T-helper 1 cell (primary cell): ENCODE data around the gene SAT1.

Source experiments
- DNase-seq, 5 donors: peaks; one replicate each; pipeline ENCODE4 v3.0.0-alpha.2; 2012 to 2020

Gene SAT1

DNA sequence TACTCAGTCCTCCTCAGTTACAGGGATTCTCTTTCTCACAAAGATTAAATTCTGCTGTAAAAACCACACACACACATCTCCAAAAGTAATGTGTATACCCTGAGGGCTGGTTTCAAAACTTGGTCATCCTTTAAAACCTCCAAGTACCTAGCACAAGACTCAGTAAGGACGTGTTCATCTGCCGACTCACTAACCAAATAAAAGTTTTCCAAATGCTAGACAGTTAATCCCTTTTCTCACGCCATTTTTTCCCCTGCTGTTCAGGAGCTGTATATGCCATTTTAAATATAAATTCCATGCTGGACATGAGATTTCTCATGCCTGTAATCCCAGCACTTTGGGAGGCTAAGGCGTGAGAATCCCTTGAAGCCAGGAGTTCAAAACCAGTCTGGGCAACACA lies 3.9 kb upstream of the SAT1 start:
- DNase-seq, result no peak

DNA sequence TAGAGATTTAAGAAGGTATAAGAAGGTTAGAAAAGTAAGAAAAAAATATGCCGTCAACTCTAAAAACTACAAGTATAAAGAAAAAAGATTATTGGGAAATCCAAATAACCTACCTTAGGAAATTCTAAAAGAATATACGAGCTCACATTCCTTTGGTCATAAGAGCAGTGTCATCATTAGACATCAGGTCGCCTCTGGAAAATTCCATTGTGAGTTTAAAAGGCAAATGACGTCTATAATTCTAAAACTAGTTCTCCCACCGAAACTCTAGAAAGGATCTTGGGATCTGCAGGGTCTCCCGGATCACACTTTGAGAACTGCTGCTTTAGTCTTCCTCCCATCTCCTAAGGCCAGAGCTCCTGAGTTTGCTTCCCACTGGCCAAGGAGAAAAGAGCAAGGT lies 518 bp upstream of the SAT1 start:
- DNase-seq, result no peak

DNA sequence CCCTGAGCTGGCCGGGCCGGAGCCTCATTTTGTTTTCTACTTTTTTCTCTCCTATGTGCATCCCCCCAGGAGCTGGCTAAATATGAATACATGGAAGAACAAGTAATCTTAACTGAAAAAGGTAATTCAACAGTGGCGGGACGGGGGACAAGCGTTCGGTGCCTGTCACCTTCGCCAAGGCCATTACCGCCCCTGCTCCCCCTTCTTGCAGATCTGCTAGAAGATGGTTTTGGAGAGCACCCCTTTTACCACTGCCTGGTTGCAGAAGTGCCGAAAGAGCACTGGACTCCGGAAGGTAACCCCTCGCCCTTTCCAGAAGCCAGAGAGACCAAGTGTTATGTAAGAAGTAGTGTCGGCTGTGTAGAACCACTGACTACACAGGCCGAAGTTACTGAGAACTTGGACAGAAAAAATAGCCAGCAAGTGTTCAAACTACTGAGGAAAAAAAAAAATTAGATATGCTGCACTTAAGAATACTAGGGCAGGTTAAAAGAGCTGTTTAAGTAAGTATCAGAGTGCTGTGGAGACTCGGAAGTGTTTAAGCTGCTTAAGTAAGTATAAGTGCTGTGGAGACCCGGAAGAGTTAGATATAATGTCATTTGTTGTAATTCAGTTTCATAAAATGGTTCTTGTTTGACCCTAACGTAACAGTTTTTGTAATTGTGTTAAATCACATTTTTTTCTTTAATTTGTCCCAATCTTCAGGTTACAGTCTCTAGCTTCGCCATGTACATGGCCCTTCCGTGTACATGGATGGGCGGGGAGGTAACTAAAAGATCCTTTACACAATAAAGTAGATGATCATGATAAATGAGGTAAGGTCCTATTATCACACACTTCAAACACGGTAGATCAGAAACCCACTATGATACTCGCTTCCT lies 856 bp downstream of the SAT1 start:
- peak in 1 of 5 donors; percentile 21 for DNase-seq

DNA sequence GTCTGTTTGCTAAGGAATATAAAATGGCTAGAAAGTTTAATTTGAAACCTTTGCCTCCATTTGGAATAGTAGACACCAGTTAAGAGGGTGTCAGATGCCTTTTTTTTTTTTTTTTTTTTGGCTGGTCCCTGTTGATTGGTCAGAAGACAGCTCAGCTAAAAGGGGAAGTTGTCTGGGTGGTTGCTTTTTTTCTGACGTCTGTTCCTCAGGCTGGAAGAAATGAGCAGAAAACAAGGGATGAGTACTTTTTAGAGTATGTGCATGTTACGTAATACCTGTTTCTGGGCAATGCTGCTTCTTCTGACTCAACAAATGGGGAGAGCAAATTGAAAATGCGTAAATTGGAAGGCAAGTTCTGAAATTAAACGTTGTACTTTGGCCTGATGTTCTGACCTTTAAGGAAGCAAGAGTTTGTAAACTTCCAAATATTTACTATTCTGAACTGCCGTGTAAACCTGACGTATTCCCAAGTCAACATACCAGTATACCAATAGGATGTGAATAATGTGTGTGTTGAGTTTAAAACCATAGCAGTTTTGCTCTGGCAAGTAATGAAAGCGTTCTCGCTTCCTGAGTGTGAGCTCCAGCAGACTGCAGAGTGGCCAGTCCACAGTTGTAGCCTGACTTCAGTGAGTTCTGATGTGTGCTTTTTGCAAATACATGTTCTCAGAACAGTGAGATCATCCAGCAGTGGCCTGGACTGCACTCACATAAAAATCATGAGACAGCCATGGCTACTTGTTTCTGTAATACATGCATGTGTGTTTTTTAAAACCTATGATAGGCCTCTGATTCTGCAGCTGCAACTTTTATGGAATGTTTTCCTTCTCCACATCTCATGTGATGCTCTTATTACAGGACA lies 1.7 kb downstream of the SAT1 start:
- peak in 1 of 5 donors; percentile 57 for DNase-seq

DNA sequence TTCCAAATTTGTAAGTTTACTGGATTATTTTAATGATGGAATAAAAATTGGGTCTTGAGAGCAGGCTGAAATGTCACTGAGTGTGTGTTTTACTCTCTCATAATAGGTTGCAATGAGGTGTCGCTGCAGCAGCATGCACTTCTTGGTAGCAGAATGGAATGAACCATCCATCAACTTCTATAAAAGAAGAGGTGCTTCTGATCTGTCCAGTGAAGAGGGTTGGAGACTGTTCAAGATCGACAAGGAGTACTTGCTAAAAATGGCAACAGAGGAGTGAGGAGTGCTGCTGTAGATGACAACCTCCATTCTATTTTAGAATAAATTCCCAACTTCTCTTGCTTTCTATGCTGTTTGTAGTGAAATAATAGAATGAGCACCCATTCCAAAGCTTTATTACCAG lies 2.6 kb downstream of the SAT1 start:
- DNase-seq, result no peak

DNA sequence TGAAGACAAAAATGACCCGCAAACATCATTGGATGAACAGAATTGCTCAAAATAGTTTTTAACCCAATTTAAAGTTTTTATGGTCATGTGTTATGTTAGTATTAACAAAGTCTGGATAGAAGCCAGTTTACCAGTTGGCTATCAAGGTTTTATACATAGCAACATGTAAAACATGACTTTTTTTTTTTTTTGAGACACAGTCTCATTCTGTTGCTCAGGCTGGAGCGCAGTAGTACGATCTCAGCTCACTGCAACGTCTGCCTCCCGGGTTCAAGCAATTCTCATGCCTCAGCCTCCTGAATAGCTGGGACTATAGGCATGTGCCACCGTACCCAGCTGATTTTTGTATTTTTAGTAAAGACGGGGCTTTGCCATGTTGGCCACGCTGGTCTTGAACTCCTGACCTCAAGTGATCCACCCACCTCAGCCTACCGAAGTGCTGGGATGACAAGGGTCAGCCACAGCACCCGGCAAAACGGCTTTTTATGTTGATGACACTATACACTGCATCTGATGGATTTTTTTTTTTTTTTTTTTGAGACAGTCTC lies 3.4 kb downstream of the SAT1 start:
- no peak for DNase-seq

DNA sequence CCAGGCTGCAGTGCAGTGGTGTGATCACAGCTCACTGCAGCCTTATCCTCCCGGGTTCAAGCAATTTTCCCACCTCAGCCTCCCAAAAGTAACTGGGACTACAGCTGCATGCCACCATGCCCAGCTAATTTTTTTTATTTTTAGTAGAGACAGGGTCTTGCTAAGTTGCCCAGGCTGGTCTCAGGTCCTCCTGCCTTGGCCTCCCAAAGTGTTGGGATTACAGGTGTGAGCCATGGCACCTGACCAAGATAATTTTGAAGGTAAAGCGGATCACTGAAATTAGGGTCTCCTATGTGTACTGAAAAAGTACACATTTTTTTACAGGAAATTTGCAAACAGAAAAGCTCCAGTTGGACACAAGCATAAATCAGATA lies 4.8 kb downstream of the SAT1 start:
- no peak for DNase-seq

DNA sequence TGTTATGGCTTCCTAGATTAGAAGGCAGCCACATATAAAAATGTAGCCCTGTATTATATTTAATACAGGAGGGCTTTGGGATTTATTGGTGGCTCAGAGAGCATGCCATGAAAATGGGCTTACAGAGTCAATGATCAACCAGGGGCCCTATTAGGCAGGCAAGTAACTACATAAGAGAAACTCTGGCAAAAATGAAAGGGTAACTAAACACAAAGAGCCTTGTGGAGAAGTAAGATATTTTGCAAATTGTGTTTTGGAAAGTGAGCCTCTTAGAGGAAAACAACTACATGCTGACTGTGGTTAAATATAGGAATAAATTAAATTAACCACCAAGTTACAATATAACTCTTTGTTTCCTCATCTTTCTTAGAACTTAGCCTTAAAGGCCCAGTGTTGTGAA lies 5.5 kb downstream of the SAT1 start:
- no peak for DNase-seq

DNA sequence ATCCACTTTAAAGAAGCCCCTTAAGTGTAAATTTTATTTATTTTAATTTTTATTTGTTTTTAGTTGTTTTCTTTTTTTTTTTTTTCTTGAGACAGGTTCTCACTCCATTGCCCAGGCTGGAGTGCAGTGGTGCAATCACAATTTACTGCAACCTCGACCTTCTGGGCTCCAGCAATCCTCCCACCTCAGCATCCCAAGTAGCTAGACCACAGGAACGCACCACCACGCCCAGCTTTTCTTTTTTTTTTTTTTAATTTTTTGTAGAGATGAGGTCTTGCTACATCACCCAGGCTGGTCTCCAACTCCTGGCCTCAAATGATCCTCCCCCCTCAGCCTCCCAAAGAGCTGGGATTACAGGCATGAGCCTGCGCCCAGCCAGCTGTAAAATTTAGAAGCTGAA lies 6.0 kb downstream of the SAT1 start:
- no peak for DNase-seq

DNA sequence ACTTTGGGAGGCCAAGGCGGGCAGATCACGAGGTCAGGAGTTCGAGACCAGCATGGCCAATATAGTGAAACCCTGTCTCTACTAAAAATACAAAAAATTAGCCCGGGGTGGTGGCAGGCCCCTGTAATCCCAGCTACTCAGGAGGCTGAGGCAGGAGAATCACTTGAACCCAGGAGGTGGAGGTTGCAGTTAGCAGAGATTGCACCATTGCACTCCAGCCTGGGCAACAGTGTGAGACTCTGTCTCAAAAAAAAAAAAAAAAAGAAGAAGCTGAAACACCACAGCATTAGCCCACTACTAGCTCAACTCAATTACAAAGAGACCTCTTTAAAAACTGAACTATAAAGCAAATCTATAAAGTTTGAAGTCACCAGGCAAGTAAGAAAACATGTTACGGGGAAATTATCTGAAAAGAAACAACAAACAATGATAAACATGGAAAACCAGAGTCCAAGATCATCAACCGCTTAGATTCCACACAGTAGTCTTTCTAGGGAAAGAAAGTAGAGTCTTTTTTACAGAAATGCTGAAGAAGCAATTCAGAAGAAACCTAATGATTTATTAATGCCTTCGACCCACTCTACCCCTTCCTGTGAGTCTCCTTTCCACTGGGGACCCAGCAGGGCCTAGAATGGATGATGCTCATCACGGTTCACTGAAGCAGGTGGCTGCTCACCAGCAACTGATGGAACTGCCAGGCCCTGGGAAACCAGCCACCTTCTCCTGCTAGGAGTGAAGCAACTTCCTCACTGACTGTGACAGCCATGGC lies 6.6 kb downstream of the SAT1 start:
- DNase-seq, result no peak

DNA sequence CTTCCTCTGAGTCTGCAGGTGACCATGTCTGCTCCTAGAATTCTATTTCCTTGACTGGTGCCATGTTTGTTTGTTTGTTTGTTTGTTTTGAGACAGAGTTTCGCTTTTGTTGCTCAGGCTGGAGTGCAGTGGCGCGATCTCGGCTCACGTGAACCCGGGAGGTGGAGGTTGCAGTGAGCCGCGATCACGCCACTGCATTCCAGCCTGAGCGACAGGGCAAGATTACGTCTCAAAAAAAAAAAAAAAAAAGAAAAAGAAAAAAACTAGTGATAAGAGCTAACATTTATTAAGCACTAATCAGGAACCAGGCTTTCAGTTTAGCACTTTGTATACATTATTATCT lies 7.2 kb downstream of the SAT1 start:
- DNase-seq, result no peak

DNA sequence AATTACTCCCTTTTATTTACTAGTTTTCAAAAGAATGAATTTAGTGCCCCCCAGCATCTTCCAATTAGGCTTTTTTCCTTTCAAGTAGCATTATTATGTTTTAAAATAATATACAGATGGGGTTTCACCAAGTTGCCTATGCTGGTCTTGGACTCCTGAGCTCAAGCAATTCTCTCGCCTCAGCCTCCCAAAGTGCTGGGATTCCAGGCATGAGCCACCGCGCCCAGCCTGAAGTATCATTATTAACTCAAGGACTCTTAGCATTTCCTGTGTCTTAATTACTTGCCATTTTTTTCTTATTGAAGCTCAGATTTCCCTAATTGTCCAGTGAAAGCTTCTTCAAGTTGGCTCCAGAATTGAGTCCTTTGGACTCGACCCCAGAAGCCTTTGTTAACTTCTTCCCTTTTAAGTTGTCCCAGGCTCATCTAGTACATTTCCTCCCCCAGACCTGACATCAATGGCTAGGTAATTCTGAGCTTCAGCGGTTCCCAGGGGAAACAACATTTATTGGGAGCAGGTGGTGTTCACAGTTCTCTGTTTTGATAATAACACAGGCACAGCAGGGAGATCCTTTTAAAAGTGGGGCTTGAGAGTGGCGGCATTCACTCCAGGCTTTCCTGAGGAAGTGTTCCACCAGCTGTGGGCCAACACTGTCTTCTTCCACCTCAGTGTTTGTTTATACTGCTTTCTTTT lies 10.0 kb downstream of the SAT1 start:
- DNase-seq, result no peak

DNA sequence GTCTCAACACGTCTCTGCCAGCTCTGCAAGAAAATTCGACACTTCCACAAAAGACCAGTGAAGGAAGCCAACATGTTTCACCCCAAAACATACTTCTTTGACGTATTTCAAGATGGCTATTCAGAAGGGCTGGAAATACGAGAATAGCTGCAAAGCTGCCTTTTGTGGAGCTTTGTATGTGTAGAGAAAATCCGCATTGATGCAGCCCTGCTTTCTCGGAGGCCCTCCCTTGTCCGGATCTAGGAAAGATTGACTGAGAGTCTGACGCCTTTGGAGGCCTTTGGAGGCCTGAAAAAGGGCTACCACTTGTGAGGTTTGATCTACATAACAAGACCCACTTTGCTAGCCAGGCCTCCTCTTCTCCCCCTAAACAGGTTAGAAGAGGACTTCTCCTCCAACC lies 12.2 kb downstream of the SAT1 start:
- DNase-seq, result no peak

DNA sequence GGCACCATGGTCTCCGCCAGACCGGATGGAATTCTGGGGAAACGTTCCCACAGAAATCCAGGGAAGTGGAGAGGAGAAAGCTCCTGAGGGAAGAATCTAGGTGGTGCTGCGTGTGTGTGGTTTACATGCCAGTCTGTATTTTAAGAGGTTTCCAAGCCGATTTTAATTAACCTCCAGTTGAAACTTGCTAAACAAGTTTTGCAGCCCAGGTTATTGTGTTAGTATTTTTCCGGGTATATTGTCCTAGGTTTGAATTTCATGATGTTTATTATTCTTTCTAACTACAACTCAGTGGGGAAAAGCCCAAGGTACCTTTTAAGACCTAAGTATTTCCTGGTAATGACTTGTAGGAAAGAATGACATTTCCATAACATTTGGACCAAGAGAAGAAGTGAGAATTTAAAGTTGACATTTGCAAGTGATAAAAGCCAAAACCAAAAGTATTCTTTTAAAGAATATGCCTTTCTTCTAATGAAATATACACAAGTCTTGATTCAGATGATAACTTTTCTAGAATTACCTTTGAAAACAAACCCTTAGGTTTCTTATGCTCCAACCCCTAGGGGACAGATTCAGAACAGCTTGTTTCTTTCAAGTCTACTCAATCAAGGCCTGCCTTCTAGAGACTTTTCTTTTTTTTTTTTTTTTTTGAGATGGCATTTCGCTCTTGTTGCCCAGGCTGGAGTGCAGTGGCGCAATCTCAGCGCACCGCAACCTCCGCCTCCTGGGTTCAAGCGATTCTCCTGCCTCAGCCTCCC lies 14.6 kb downstream of the SAT1 start:
- DNase-seq, result no peak

DNA sequence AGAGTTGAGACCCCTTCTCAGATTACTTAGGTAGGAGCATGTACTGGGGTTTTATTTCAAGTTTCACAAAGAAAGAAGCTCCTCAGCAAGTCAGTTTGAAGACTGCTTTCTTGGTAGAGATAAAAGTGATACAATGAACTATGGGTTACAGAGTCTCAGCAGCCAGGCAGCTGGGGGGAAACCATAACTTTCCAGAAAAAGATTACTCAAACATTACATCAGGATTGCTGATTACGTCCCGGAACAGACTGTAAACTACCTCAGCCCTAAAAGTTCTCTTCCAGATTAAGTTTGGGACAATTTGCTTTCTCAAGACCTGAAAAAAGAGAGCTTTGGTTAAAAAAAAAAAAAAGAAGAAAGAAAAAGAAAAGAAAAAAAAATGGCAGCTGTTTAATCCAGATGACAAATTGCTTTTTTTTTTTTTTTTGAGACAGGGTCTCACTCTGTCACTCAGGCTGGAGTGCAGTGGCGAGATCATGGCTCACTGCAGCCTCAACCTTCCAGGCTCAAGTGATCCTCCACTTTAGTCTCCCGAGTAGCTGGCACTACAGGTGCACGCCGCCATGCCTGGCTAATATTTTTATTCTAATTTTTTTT lies 16.6 kb downstream of the SAT1 start:
- no peak for DNase-seq

DNA sequence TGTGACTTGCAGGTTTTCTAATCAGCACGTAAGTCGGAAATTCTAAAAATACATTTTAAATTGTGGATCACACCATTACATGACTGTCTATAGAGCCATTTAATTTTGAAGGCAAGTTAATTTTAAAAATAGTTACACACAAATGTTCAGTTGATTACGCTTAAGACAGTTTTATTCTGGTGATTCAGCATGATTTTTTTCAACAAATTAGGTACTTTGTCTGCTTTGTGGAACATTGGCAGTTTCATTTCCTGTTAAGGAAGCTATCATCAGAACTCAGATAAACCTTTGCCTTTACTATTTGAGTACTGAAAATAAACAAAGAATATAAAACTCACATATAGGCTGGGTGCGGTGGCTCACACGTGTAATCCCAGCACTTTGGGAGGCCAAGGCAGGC lies 19.5 kb downstream of the SAT1 start:
- DNase-seq, result no peak

DNA sequence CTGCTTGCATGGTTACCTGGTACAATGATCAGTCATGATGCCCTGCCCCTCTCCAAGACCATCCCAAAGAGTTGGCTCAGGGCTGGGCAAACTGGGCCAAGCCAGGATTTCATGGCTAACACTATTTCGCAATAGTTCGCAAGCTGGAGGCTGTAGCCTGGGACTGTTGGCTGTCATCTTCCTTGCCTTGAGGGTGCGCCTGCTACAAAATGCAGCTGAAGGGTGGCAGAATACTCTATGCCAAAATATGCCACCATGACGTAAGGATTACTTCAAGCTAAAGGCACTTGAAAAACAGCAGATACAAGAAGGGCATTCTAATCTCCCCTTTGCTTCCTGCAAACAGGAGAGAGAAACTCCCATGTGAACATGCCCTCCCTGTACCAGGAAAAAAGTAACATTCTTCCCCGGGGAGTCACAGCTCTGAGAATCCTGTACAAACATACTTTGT lies 21.0 kb downstream of the SAT1 start:
- DNase-seq, result no peak

DNA sequence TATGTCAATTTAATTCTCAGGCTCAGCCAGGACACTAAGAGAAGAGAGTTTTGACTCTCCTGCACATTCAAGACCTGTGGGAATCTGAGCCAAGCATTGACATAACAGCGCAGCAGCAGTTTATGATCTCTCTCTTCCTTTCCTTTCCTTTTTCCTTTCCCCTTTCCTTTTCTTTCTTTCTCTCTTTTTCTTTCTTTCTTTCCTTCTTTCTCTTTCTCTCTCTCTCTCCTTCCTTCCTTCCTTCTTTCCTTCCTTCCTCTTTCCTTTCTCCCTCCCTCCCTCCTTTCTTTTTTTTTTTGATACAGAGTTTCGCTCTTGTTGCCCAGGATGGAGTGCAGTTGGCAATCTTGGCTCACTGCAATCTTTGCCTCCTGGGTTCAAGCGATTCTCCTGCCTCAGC lies 21.6 kb downstream of the SAT1 start:
- no peak for DNase-seq

DNA sequence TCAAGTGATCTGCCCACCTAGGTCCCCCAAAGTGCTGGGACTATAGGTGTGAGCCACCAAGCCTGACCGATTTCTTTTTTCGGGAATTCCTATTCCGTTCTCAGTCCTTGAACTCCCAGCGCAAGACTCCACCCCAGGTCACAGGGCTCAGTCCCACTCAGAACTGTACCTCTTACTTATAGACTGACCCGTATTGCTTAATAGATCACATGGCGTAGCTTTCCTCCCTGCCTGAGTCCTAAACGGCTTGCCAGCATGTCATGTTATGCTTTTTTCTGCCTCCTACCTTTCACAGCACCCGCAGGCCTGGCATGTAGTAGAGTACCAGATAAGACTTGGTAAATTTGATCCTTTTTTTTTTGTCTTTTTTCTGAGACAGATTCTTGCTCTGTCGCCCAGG lies 22.4 kb downstream of the SAT1 start:
- DNase-seq, result no peak

DNA sequence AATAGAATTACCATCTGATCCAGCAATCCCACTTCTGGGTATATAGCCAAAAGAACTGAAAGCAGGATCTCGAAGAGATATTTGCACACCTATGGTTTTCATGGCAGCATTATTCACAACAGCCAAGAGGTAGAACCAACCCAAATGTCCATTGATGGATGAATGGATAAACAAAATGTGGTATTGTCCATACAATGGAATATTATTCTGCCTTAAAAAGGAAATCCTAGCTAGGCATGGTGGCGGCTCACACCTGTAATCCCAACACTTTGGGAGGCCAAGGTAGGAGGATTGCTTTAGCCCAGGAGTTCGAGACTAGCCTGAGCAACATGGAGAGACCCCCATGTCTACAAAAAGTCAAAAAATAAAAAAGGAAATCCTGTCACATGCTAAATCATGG lies 27.3 kb downstream of the SAT1 start:
- DNase-seq, result no peak

DNA sequence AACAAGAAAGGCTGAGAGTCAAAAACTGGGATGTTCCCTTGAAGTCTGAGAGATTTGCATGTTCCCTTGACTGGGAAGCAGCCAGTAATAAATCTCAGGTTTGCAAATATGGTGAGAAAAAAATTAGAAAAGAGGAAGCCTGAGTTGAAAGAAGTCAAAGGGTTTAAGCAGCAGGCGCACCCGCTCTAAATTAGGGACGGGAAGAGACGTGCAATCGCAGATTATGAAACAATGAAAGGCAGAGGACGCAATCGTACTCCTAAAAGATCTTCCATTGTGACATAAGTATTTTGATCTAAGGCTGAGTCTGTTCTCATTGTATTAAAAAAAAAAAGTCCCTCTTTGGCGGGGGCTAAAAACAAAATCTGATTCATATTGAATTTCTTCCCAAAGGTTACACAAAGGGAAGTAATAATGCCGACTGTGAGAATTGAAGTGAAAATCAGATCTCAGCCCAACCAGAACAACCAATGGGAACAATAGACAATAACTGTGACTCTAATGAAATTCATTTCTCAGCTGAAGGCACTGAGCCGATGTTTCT lies 28.2 kb downstream of the SAT1 start:
- no peak for DNase-seq
